ENCODE measurements around the gene FAM193A.

The FAM193A gene

GRCh38 chr4:2697995-2698414 lies 161.6 kb downstream of the FAM193A start:
- Histone ChIP-seq H3K27me3 (replicated peaks; ENCODE audit: control insufficient read depth, insufficient read depth, low read length) (no peaks in the 10 kb centered on the region), H3K36me3 (ENCODE audit: control insufficient read depth, insufficient read depth, low read length) (peaks cover 39% of the 10 kb centered on the region), H3K4me3 (replicated peaks; ENCODE audit: low read depth, low read length) (no peak overlapping the region)
- no peak for DNase-seq (ENCODE audit: extremely low read depth, insufficient read length)
- TF ChIP-seq CTCF (IDR thresholded peaks at IDR 0.05; ENCODE audit: insufficient read depth, low read length, poor library complexity, severe bottlenecking): no peak

- peaks cover 39% of the 10 kb centered on the region for H3K36me3 ChIP-seq (ENCODE audit: control insufficient read depth, insufficient read depth, low read length)
Observed at GRCh38 chr4:2698504-2698903, 162.1 kb downstream of the FAM193A start.

GRCh38 chr4:2698951-2699505 lies 162.6 kb downstream of the FAM193A start:
- no peak for TF ChIP-seq CTCF (IDR thresholded peaks at IDR 0.05; ENCODE audit: insufficient read depth, low read length, poor library complexity, severe bottlenecking)
- no peak for DNase-seq (ENCODE audit: extremely low read depth, insufficient read length)
- H3K27me3 ChIP-seq (replicated peaks; ENCODE audit: control insufficient read depth, insufficient read depth, low read length): no peaks in the 10 kb centered on the region

More at GRCh38 chr4:2698504-2698903, 162.1 kb downstream of the FAM193A start:
- DNase-seq (ENCODE audit: extremely low read depth, insufficient read length): no peak
- Histone ChIP-seq H3K27me3 (replicated peaks; ENCODE audit: control insufficient read depth, insufficient read depth, low read length) (no peaks in the 10 kb centered on the region), H3K4me3 (replicated peaks; ENCODE audit: low read depth, low read length) (no peak overlapping the region)
- no peak for TF ChIP-seq CTCF (IDR thresholded peaks at IDR 0.05; ENCODE audit: insufficient read depth, low read length, poor library complexity, severe bottlenecking)

GRCh38 chr4:2699534-2699933 lies 163.1 kb downstream of the FAM193A start:
- H3K36me3 ChIP-seq (ENCODE audit: control insufficient read depth, insufficient read depth, low read length): peaks cover 38% of the 10 kb centered on the region
- H3K4me3 ChIP-seq (replicated peaks; ENCODE audit: low read depth, low read length): no peak overlapping the region
- no peaks in the 10 kb centered on the region for H3K27me3 ChIP-seq (replicated peaks; ENCODE audit: control insufficient read depth, insufficient read depth, low read length)
- no peak for TF ChIP-seq CTCF (IDR thresholded peaks at IDR 0.05; ENCODE audit: insufficient read depth, low read length, poor library complexity, severe bottlenecking)
- DNase-seq (ENCODE audit: extremely low read depth, insufficient read length): no peak

More at GRCh38 chr4:2698951-2699505, 162.6 kb downstream of the FAM193A start:
- peaks cover 39% of the 10 kb centered on the region for H3K36me3 ChIP-seq (ENCODE audit: control insufficient read depth, insufficient read depth, low read length)
- no peak overlapping the region for H3K4me3 ChIP-seq (replicated peaks; ENCODE audit: low read depth, low read length)

GRCh38 chr4:2700031-2700430 lies 163.6 kb downstream of the FAM193A start:
- H3K36me3 ChIP-seq (ENCODE audit: control insufficient read depth, insufficient read depth, low read length): peaks cover 33% of the 10 kb centered on the region

More at GRCh38 chr4:2700031-2700430, 163.6 kb downstream of the FAM193A start:
- Histone ChIP-seq H3K4me3 (replicated peaks; ENCODE audit: low read depth, low read length) (no peak overlapping the region), H3K27me3 (replicated peaks; ENCODE audit: control insufficient read depth, insufficient read depth, low read length) (no peaks in the 10 kb centered on the region)
- no peak for DNase-seq (ENCODE audit: extremely low read depth, insufficient read length)
- TF ChIP-seq CTCF (IDR thresholded peaks at IDR 0.05; ENCODE audit: insufficient read depth, low read length, poor library complexity, severe bottlenecking): no peak
